ENCODE measurements around the gene KIF23.
"Not testable (repeated sequence)": the region's sequence is repeated elsewhere in the genome, so short reads cannot be mapped to it uniquely, and the experiment has no call there.

KIF23 gene

GRCh38 chr15:69413822-69414700 lies at the start of gene KIF23:
KIF23 (plus strand) TSS chr15:69414349; CDS start chr15:69414466, 117 bp downstream.
- DNase-seq (ENCODE audit: low read depth), result peak; percentile 95

GRCh38 chr15:69367236-69367635 lies 46.9 kb upstream of the KIF23 start:
- DNase-seq (ENCODE audit: low read depth), result no peak

- no peak for DNase-seq (ENCODE audit: low read depth)
Measured at GRCh38 chr15:69369631-69370030, 44.5 kb upstream of the KIF23 start.

GRCh38 chr15:69373406-69373805 lies 40.7 kb upstream of the KIF23 start:
- DNase-seq (ENCODE audit: low read depth), result no peak

- DNase-seq (ENCODE audit: low read depth), result no peak
Measured at GRCh38 chr15:69375151-69375790, 38.9 kb upstream of the KIF23 start.

GRCh38 chr15:69377216-69377970 lies 36.8 kb upstream of the KIF23 start:
- no peak for DNase-seq (ENCODE audit: low read depth)

- DNase-seq (ENCODE audit: low read depth), result peak; percentile 42
Measured at GRCh38 chr15:69380100-69380725, 33.9 kb upstream of the KIF23 start.

- no peak for DNase-seq (ENCODE audit: low read depth)
Measured at GRCh38 chr15:69380726-69381105, 33.4 kb upstream of the KIF23 start.

- not testable (repeated sequence) for DNase-seq (ENCODE audit: low read depth)
Measured at GRCh38 chr15:69382176-69382575, 32.0 kb upstream of the KIF23 start.

GRCh38 chr15:69384066-69384465 lies 30.1 kb upstream of the KIF23 start:
- not testable (repeated sequence) for DNase-seq (ENCODE audit: low read depth)

GRCh38 chr15:69384626-69385598 lies 29.2 kb upstream of the KIF23 start:
- DNase-seq (ENCODE audit: low read depth), result no peak

- no peak for DNase-seq (ENCODE audit: low read depth)
Measured at GRCh38 chr15:69385831-69386230, 28.3 kb upstream of the KIF23 start.

- no peak for DNase-seq (ENCODE audit: low read depth)
Measured at GRCh38 chr15:69386284-69386683, 27.9 kb upstream of the KIF23 start.

- DNase-seq (ENCODE audit: low read depth), result peak; percentile 82
Measured at GRCh38 chr15:69388260-69388705, 25.9 kb upstream of the KIF23 start.

GRCh38 chr15:69389426-69389825 lies 24.7 kb upstream of the KIF23 start:
- no peak for DNase-seq (ENCODE audit: low read depth)

GRCh38 chr15:69390575-69390974 lies 23.6 kb upstream of the KIF23 start:
- peak; percentile 93 for DNase-seq (ENCODE audit: low read depth)

GRCh38 chr15:69391046-69391757 lies 22.9 kb upstream of the KIF23 start:
- DNase-seq (ENCODE audit: low read depth), result no peak

GRCh38 chr15:69392352-69392751 lies 21.8 kb upstream of the KIF23 start:
- DNase-seq (ENCODE audit: low read depth), result no peak

GRCh38 chr15:69393831-69394491 lies 20.2 kb upstream of the KIF23 start:
- peak; percentile 51 for DNase-seq (ENCODE audit: low read depth)
